OCI-LY1 (cell line): ENCODE measurements around the gene GUCY1B1.

Experiments
- H2AFZ ChIP-seq: fragments of 200-600 bp; sonication (generic), shearing (Covaris generic); 2 replicates; pipeline ENCODE4 v1.6.0; 2014; ENCODE audit warnings: antibody characterized with exemption, mild to moderate bottlenecking, low read length
- H3F3A ChIP-seq: fragments of 200-600 bp; sonication (generic), shearing (Covaris generic); 2 replicates; pipeline ENCODE4 v1.6.0; 2014; ENCODE audit warnings: mild to moderate bottlenecking, antibody characterized with exemption, low read length, moderate library complexity; ENCODE audit not compliant: insufficient read depth
- H3K27ac ChIP-seq: fragments of 200-600 bp; sonication (generic); 2 replicates; pipeline ENCODE4 v1.5.1; 2014; ENCODE audit warnings: low read length, mixed run types, mild to moderate bottlenecking, low read depth; ENCODE audit not compliant: poor library complexity, severe bottlenecking
- H3K27me3 ChIP-seq: fragments of 200-600 bp; sonication (generic); 2 replicates; pipeline ENCODE4 v1.6.0; 2014; ENCODE audit warnings: antibody characterized with exemption, mild to moderate bottlenecking, low read length, moderate library complexity; ENCODE audit not compliant: insufficient read depth
- H3K36me3 ChIP-seq: fragments of 200-600 bp; sonication (generic); 2 replicates; pipeline ENCODE4 v1.6.1; 2014; ENCODE audit warnings: mild to moderate bottlenecking, antibody characterized with exemption, low read length, moderate library complexity, mixed read lengths; ENCODE audit not compliant: insufficient read depth
- H3K4me1 ChIP-seq: fragments of 200-600 bp; sonication (generic); 2 replicates; pipeline ENCODE4 v1.5.1; 2014; ENCODE audit warnings: mild to moderate bottlenecking, low read length, moderate library complexity; ENCODE audit not compliant: insufficient read depth, severe bottlenecking
- H3K4me2 ChIP-seq: fragments of 200-600 bp; sonication (generic), shearing (Covaris generic); 2 replicates; pipeline ENCODE4 v1.6.1; 2014; ENCODE audit warnings: low read length
- H3K4me3 ChIP-seq: fragments of 200-600 bp; sonication (generic); 2 replicates; pipeline ENCODE4 v1.5.1; 2014; ENCODE audit warnings: low read length, low read depth, mild to moderate bottlenecking, mixed read lengths; ENCODE audit not compliant: poor library complexity, severe bottlenecking
- H3K79me2 ChIP-seq: fragments of 200-600 bp; shearing (Covaris generic); 2 replicates; pipeline ENCODE4 v1.6.1; 2016; ENCODE audit warnings: mixed run types, low read length, mixed read lengths; ENCODE audit not compliant: insufficient read depth
- H3K9ac ChIP-seq: fragments of 200-600 bp; sonication (generic), shearing (Covaris generic); 2 replicates; pipeline ENCODE4 v1.6.1; 2014; ENCODE audit warnings: mild to moderate bottlenecking, low read length, mixed read lengths
- H3K9me2 ChIP-seq: fragments of 200-600 bp; sonication (generic), shearing (Covaris generic); 2 replicates; pipeline ENCODE4 v1.6.1; 2014; ENCODE audit warnings: low read depth, mild to moderate bottlenecking, low read length, mixed read lengths
- H3K9me3 ChIP-seq: fragments of 200-600 bp; shearing (Covaris generic); 2 replicates; pipeline ENCODE4 v1.6.1; 2014; ENCODE audit warnings: low read length, mixed read lengths
- H4K20me1 ChIP-seq: fragments of 200-600 bp; sonication (generic), shearing (Covaris generic); 2 replicates; pipeline ENCODE4 v1.6.0; 2016; ENCODE audit warnings: mild to moderate bottlenecking, low read length; ENCODE audit not compliant: insufficient read depth
- CTCF ChIP-seq: fragments of 200-600 bp; sonication (generic), shearing (Covaris generic); IDR thresholded peaks from 2 replicates; pipeline ENCODE4 v1.5.1; 2017; ENCODE audit warnings: mild to moderate bottlenecking, antibody characterized with exemption, low read length, moderate library complexity, mixed read lengths
- EZH2 ChIP-seq: fragments of 200-600 bp; sonication (generic), shearing (Covaris generic); IDR thresholded peaks from 2 replicates; pipeline ENCODE4 v1.8.0; 2017; ENCODE audit warnings: borderline replicate concordance, mixed run types, mild to moderate bottlenecking, antibody characterized with exemption, low read length, moderate library complexity, mixed read lengths

Gene GUCY1B1

DNA sequence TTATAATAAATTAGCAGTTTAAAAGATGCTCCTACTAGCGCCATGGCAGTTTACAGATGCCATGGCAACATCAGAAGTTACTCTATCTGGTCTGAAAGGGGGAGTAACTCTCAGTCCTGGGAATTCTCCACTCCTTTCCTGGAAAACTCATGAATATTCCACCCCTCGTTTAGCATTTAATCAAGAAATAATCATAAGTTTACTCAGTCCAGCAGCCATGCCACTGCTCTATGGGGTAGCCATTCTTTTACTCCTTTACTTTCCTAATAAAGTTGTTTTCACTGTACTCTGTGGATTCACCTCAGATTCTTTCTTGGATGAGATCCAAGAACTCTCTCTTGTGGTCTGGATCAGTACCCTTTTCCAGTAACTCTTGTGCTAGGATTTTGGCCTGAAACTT lies 52.3 kb downstream of the GUCY1B1 start:
- no peaks in the 10 kb centered on the region for H3K79me2 ChIP-seq
- no peaks in the 10 kb centered on the region for H3K4me1 ChIP-seq
- H3K9ac ChIP-seq = no peak overlapping the region
- H3K36me3 ChIP-seq = no peaks in the 10 kb centered on the region
- no peaks in the 10 kb centered on the region for H3K27me3 ChIP-seq
- H3F3A ChIP-seq = no peaks in the 10 kb centered on the region
- no peaks in the 10 kb centered on the region for H3K9me2 ChIP-seq
- no peak overlapping the region for H2AFZ ChIP-seq
- H3K4me3 ChIP-seq = no peak overlapping the region
- no peak overlapping the region for H3K27ac ChIP-seq
- H3K4me2 ChIP-seq = no peak overlapping the region
- TF ChIP-seq CTCF = no peak
- TF ChIP-seq EZH2 = no peak
- no peaks in the 10 kb centered on the region for H4K20me1 ChIP-seq
- no peaks in the 10 kb centered on the region for H3K9me3 ChIP-seq

GRCh38 chr4:155818639-155819038 lies 59.8 kb downstream of the GUCY1B1 start:
- no peak overlapping the region for H3K4me2 ChIP-seq
- H3K9ac ChIP-seq = no peak overlapping the region
- H3K27ac ChIP-seq = no peak overlapping the region
- H3K4me1 ChIP-seq = no peaks in the 10 kb centered on the region
- H3F3A ChIP-seq = no peaks in the 10 kb centered on the region
- H3K36me3 ChIP-seq = no peaks in the 10 kb centered on the region
- no peak overlapping the region for H2AFZ ChIP-seq
- no peak overlapping the region for H3K4me3 ChIP-seq
- TF ChIP-seq CTCF = no peak
- no peak for TF ChIP-seq EZH2
- no peaks in the 10 kb centered on the region for H3K79me2 ChIP-seq
- no peaks in the 10 kb centered on the region for H3K27me3 ChIP-seq
- H3K9me2 ChIP-seq = no peaks in the 10 kb centered on the region
- no peaks in the 10 kb centered on the region for H4K20me1 ChIP-seq
- H3K9me3 ChIP-seq = no peaks in the 10 kb centered on the region

- no peak overlapping the region for H2AFZ ChIP-seq
- TF ChIP-seq EZH2 (no peak), CTCF (no peak)
- no peaks in the 10 kb centered on the region for H3K9me3 ChIP-seq
- H3K36me3 ChIP-seq = no peaks in the 10 kb centered on the region
- no peak overlapping the region for H3K9ac ChIP-seq
- no peaks in the 10 kb centered on the region for H3K9me2 ChIP-seq
- H3K27ac ChIP-seq = no peak overlapping the region
- no peaks in the 10 kb centered on the region for H3K27me3 ChIP-seq
- H4K20me1 ChIP-seq = no peaks in the 10 kb centered on the region
- no peaks in the 10 kb centered on the region for H3K4me1 ChIP-seq
- H3K4me2 ChIP-seq = no peak overlapping the region
- H3K79me2 ChIP-seq = no peaks in the 10 kb centered on the region
- no peak overlapping the region for H3K4me3 ChIP-seq
- no peaks in the 10 kb centered on the region for H3F3A ChIP-seq
Observed at GRCh38 chr4:155819066-155819465, 60.2 kb downstream of the GUCY1B1 start.
